HG02642 (cell line): ENCODE measurements around the gene VIL1.

Experiments used
- ATAC-seq: cut with Tn5 transposase; IDR thresholded peaks from one replicate; pipeline ENCODE4 v1.9.1; 2021; ENCODE audit warnings: mild to moderate bottlenecking; ENCODE audit not compliant: unreplicated experiment, poor library complexity

VIL1 gene

DNA sequence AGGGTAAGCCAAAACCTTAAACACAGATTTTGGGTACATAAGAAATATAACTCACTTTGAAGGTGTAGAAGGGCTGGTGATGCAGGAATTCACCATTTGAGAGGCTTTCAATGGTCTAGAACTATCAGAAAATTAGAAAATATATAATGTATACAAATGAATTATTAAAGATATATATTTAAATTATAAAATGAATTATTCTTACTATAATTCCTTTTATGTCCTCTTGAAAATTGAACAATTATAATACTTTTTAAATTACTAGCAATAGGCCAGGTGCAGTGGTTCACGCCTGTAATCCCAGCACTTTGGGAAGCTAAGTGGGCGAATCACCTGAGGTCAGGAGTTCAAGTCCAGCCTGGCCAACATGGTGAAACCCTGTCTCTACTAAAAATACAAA lies 60.7 kb downstream of the VIL1 start:
- ATAC-seq, result no peak

DNA sequence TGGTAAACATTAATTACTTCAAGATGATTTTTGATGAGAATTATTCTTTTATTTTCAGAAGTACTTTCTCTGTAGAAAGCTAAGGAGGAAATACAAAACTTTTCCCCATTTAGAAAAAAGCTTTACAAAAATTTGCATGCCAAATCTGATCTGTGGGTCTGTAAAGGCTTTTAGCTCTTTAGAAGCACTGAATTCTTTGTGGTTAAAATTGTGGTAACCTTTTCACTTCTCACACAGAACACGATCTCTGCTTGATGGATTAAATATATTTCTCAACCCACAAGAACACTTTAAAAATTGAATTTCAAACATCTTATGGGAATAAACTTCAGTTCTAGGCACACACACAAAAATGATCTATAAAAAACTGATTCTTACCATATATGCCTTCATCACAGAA lies 63.7 kb downstream of the VIL1 start:
- ATAC-seq, result no peak

DNA sequence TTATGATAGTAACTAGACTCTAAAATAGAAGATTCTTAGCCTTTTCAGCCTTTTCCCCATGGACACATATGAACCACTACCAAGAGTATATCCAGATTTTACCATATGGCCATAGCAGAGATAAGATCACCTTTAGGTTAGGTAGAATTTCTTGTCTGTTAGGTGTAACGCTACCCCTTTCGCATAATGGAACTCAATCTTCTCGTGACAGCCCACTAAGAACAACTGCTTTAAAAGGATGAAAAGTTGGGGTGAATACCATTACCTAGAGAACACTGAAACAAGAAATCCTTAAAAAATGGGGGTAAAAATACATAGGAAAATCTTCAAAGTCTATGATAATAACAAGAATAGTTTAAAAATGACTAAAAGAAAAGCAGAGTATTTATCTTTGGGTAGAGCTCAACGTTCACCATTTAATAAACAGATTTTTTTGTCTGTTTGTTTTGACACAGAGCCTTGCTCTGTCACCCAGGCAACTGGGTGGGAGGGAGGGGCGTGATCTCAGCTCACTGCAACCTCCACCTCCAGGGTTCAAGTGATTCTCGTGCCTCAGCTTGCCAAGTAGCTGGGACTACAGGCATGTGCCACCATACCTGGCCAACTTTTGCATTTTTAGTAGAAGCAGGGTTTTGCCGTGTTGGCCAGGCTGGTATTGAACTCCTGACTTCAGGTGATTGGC lies 67.2 kb downstream of the VIL1 start:
- ATAC-seq, result no peak

DNA sequence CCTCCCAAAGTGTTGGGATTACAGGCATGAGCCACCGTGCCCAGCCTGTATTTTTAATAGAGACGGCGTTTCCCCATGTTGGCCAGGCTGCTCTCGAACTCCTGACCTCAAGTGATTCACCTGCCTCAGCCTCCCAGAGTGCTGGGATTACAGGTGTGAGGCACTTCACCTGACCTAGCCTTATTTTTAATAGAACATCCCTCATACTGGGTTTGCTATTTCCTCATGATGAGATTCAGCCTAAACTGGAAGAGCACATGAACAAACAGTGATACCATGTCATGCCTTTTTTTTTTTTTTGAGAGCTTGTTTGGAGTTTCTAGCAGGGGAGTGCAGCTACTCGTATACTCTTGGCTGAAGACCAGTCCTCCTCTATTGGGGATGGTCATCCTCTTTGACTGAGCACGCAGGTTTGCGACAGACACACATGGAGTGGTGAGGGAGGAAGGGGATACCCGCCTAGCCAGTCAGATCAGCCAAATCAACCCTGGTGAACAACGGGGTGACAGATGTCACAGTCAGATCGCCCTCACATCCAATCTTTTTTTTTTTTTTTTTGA lies 81.7 kb downstream of the VIL1 start:
- no peak for ATAC-seq

DNA sequence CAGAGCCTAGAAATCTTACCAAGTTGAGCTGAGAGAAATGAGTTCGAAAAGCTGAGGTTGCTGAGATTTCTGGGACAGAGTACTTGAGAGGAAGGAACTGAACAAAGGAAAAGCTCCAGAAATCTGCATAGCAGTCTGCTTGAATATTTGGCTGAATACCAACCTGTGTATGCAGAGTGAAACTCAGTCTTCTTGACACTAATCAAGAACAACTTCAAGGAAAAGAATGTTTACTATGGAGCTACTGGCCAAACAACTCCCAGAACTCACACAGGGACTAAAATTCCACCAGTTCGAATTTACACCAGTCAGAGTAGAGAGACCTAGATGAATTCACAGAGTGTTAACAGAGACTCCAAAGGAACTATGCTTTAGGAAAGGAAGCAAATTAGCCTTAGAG lies 82.7 kb downstream of the VIL1 start:
- ATAC-seq, result no peak
